HepG2 (cell line): Measurements from ENCODE around the gene TTC23. TPM values are rescaled to one million over a fixed set of nuclear protein-coding genes. Genes with fewer than 3 reads are reported as not detected.

ENCODE experiments used
- ATAC-seq: fragments of 200-7000 bp; cut with Tn5 transposase; 3 replicates; pipeline ENCODE4 v1.9.1; 2020; ENCODE audit warnings: mild to moderate bottlenecking, moderate library complexity
- BruUV-seq: library from RNA; stranded (reverse); fragments of 400-500 nt; replicated peaks from 2 replicates; lab custom pipeline; 2021; lab: Mats Ljungman, UMichigan
- CTCF ChIA-PET: fragments of 300-600 bp; formaldehyde crosslinking; extraction: SDS; loops from one replicate; lab custom pipeline; 2021; ENCODE audit warnings: low total read pairs, inconsistent platforms, low intra/inter-chr PET ratio; lab: Yijun Ruan, JAX
- POLR2A ChIA-PET: fragments of 350-600 bp; sonication (Branson Sonifier 250); formaldehyde crosslinking; loops from one replicate; lab custom pipeline; 2020; ENCODE audit warnings: antibody characterized with exemption, inconsistent platforms; lab: Yijun Ruan, JAX
- DNase-seq: peaks from one replicate; pipeline ENCODE4 v3.0.0-alpha.2; 2015; ENCODE audit warnings: low spot score
- FAIRE-seq: peaks from 3 replicates; lab custom pipeline; 2011; peaks lifted over from hg19 to GRCh38; lab: Jason Lieb, UNC
- H2AFZ ChIP-seq: one replicate; pipeline ENCODE4 v1.6.1; 2011; ENCODE audit warnings: low read length, inconsistent platforms
- H3K27ac ChIP-seq: fragments of 300-600 bp; 3 replicates; pipeline ENCODE4 v1.8.0; 2011; ENCODE audit warnings: mixed run types, mild to moderate bottlenecking, mixed read lengths, low read length, inconsistent platforms; ENCODE audit not compliant: insufficient read depth; ENCODE audit errors: extremely low read length
- H3K27me3 ChIP-seq, 2 experiments: fragments of 200-600 bp in 1 of 2; 2 replicates in 1 of 2; 3 replicates in 1 of 2; pipeline versions ENCODE4 v1.6.0 to v1.8.0; 2011; ENCODE audit warnings: low read length in 2 of 2, mild to moderate bottlenecking in 2 of 2, moderate library complexity in 2 of 2, inconsistent platforms in 1 of 2; ENCODE audit not compliant: insufficient read depth in 2 of 2, control insufficient read depth in 1 of 2
- H3K36me3 ChIP-seq, 2 experiments: fragments of 200-600 bp in 1 of 2; replicated peaks in 1 of 2; 2 replicates in 1 of 2; 3 replicates in 1 of 2; pipeline versions ENCODE4 v1.5.1 to v1.8.0; 2011; ENCODE audit warnings: low read length in 2 of 2, inconsistent platforms in 1 of 2; ENCODE audit not compliant: insufficient read depth in 2 of 2, control insufficient read depth in 1 of 2
- H3K4me1 ChIP-seq: 2 replicates; pipeline ENCODE4 v1.5.1; 2012; ENCODE audit warnings: low read length, inconsistent platforms; ENCODE audit not compliant: insufficient read depth
- H3K4me2 ChIP-seq: 2 replicates; pipeline ENCODE4 v1.6.0; 2011; ENCODE audit warnings: low read depth, low read length, inconsistent platforms
- H3K4me3 ChIP-seq, 3 experiments: fragments of 200-600 bp in 1 of 3; sonication (generic), shearing (Covaris generic) in 1 of 3; replicated peaks in 1 of 3; 2 replicates each; pipeline ENCODE4 v1.5.1; 2011 to 2016; ENCODE audit warnings: low read length in 3 of 3, inconsistent platforms in 2 of 3, low read depth in 2 of 3, mild to moderate bottlenecking in 2 of 3, control low read depth in 1 of 3, mixed read lengths in 1 of 3; ENCODE audit not compliant: insufficient read depth in 1 of 3
- H3K79me2 ChIP-seq: one replicate; pipeline ENCODE4 v1.6.1; 2011; ENCODE audit warnings: low read length, inconsistent platforms; ENCODE audit not compliant: insufficient read depth
- H3K9ac ChIP-seq: 2 replicates; pipeline ENCODE4 v1.6.0; 2011; ENCODE audit warnings: mild to moderate bottlenecking, low read depth, low read length, inconsistent platforms; ENCODE audit not compliant: insufficient read depth
- H3K9me3 ChIP-seq: 2 replicates; pipeline ENCODE4 v1.5.1; 2012; ENCODE audit warnings: mild to moderate bottlenecking, low read length
- H4K20me1 ChIP-seq: 2 replicates; pipeline ENCODE4 v1.6.0; 2011; ENCODE audit warnings: inconsistent platforms, mild to moderate bottlenecking, low read length, moderate library complexity; ENCODE audit not compliant: insufficient read depth
- KDM2A ChIP-seq: sonication (generic); formaldehyde crosslinking; IDR thresholded peaks from 2 replicates; pipeline ENCODE4 v1.4.0; 2020; ENCODE audit warnings: low read depth, missing genetic modification reagents, borderline replicate concordance
- KLF16 ChIP-seq, 2 experiments: sonication (generic) in 1 of 2; formaldehyde crosslinking in 1 of 2; IDR thresholded peaks; 2 replicates each; pipeline versions ENCODE4 v1.6.1 to v1.8.0; 2016 to 2023; ENCODE audit warnings: missing genetic modification reagents in 2 of 2, missing compliant biosample characterization in 1 of 2
- NAIF1 ChIP-seq: sonication (generic); formaldehyde crosslinking; IDR thresholded peaks from 2 replicates; pipeline ENCODE4 v1.5.0; 2020; ENCODE audit warnings: mild to moderate bottlenecking, missing genetic modification reagents, borderline replicate concordance
- PHF20 ChIP-seq: sonication (generic); formaldehyde crosslinking; IDR thresholded peaks from 2 replicates; pipeline ENCODE4 v1.5.0; 2020; ENCODE audit warnings: mild to moderate bottlenecking, missing genetic modification reagents
- POLR2AphosphoS5 ChIP-seq: IDR thresholded peaks from 2 replicates; pipeline ENCODE4 v1.6.1; 2012; ENCODE audit warnings: low read depth, low read length
- SYNCRIP ChIP-seq: fragments of 200-400 bp; formaldehyde crosslinking; IDR thresholded peaks from 2 replicates; pipeline ENCODE4 v1.6.1; 2018; ENCODE audit warnings: mild to moderate bottlenecking, low read depth, low read length; ENCODE audit not compliant: insufficient read depth
- XBP1 ChIP-seq: sonication (generic); formaldehyde crosslinking; IDR thresholded peaks from 2 replicates; pipeline ENCODE4 v1.5.0; 2020; ENCODE audit warnings: missing genetic modification reagents
- YY1 ChIP-seq: IDR thresholded peaks from 2 replicates; pipeline ENCODE4 v1.6.1; 2011; ENCODE audit warnings: low read length, low read depth, moderate library complexity, mild to moderate bottlenecking; ENCODE audit not compliant: insufficient read depth, insufficient replicate concordance
- ZNF224 ChIP-seq: sonication (generic); formaldehyde crosslinking; IDR thresholded peaks from 2 replicates; pipeline ENCODE4 v1.5.0; 2020; ENCODE audit warnings: mild to moderate bottlenecking, missing genetic modification reagents
- ZNF350 ChIP-seq: sonication (generic); formaldehyde crosslinking; IDR thresholded peaks from 2 replicates; pipeline ENCODE4 v1.4.0; 2020; ENCODE audit warnings: mild to moderate bottlenecking, low read depth, missing genetic modification reagents, borderline replicate concordance
- ZNF562 ChIP-seq: sonication (generic); formaldehyde crosslinking; IDR thresholded peaks from 2 replicates; pipeline ENCODE4 v1.8.0; 2022; ENCODE audit warnings: missing genetic modification reagents, borderline replicate concordance
- WGBS: methylation state at CpG from one replicate; pipeline ENCODE4 v1.1.6; 2017; ENCODE audit warnings: low lambda C conversion rate; 5-methylcytosine and 5-hydroxymethylcytosine counted together
- in situ Hi-C: cut with HindIII; loops from 2 replicates; pipeline ENCODE4 v1.10.0; 2017; ENCODE audit warnings: low pct_unique_long_range_greater_than_20kb; ENCODE audit not compliant: extremely low pct_ligation_motif_present
- intact Hi-C: fragments of 100-400 bp; cut with micrococcal nuclease; formaldehyde crosslinking; loops from one replicate; pipeline ENCODE4 v1.10.0; 2022; ENCODE audit not compliant: unreplicated experiment
- polyA plus RNA-seq, 8 experiments: library from polyadenylated mRNA; depleted of rRNA in 3 of 8; stranded (reverse) in 7 of 8; unstranded in 1 of 8; fragments of >200 nt; fragmentation: Illumina TruSeq in 4 of 8; extraction: Trizol in 4 of 8; gene quantifications; 2 replicates each; pipeline versions ENCODE4 v1.2.1 to v1.2.3, GENCODE V29; 2011 to 2016; ENCODE audit warnings: low read depth in 4 of 8, missing spikeins in 1 of 8, mixed read lengths in 1 of 8; ENCODE audit not compliant: insufficient read depth in 1 of 8
- total RNA-seq, 5 experiments: library from RNA; depleted of rRNA; stranded (reverse); fragments of >200 nt; fragmentation: Illumina TruSeq; extraction: Trizol; gene quantifications; 2 replicates each; pipeline ENCODE4 v1.2.3, GENCODE V29; 2016; ENCODE audit warnings: low read depth in 1 of 5
- TF ChIP-seq, protein P1 (sequence below): sonication (generic); formaldehyde crosslinking; IDR thresholded peaks from 2 replicates; pipeline ENCODE4 v1.5.0; 2020; ENCODE audit warnings: mild to moderate bottlenecking, missing genetic modification reagents, borderline replicate concordance
- TF ChIP-seq, protein P2 (sequence below): sonication (generic); formaldehyde crosslinking; conservative IDR thresholded peaks from 2 replicates; pipeline ENCODE4 v1.4.0; 2020; ENCODE audit warnings: missing genetic modification reagents
- TF ChIP-seq, protein P3 (sequence below): fragments of 450-650 bp; IDR thresholded peaks from 2 replicates; pipeline ENCODE4 v1.6.1; 2017; ENCODE audit warnings: mild to moderate bottlenecking

The TTC23 gene
- total and polyA plus RNA-seq, 2 of the 13 experiments (the other 11 are each of a cell fraction or from before 2014, with no cell fraction given): 1.6 to 11.7 TPM

DNA sequence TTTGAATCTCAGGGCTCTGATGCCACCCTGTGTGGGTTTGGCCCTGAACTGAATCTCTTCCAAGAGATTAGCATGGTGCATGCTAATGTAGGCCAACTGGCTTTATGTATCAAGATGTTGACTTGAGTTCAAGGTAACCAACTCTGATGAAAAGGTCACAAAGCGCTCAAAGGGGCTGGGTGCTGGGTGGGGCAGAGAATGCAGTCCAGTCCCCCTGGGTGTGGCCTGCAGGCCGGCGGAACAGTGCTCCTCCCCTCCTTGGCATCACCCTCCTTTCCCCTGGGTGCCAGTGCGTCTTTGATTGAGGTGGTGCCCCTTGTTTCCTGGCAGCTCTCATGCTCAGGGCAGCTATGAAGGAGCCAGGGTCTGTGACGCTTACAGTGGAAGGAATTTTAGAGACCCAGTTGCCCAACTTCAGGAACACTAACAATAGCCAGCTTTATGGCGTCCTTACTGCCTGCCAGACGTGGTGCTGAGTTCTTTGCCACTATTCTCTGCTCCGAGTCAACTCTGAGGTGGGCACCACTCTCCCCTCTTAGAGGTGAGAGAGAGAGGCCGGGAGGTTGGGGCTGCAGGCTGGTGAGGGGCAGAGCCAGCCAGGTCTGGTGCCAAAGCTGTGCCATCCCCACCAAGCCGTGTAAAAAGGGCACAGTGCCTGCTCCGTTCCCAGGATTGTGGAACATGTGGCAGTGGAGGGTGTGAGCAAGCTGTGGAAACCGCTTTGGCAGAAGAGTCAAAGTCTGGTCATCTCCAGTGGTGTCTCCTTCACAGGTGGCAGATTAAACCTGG, 134.7 kb downstream of the TTC23 start:
- Histone ChIP-seq H3K27me3 (no peaks in the 10 kb centered on the region), H3K9ac (no peak overlapping the region), H3K36me3 (no peaks in the 10 kb centered on the region; a peak in 1 of 5 replicates), H2AFZ (no peak overlapping the region), H3K79me2 (no peaks in the 10 kb centered on the region), H3K27ac (peak overlapping the region; percentile 49), H3K4me1 (peaks cover 22% of the 10 kb centered on the region), H3K4me2 (no peak overlapping the region), H4K20me1 (no peaks in the 10 kb centered on the region), H3K9me3 (no peaks in the 10 kb centered on the region), H3K4me3 (no peak overlapping the region)
- WGBS: 81% methylated on average over 8 of the region's 12 CpGs
- no TSS peak for BruUV-seq
- ATAC-seq (no peak), FAIRE-seq (no peak), DNase-seq (no peak)
- in situ Hi-C loops (no loop called here), intact Hi-C loops (no loop called here)
- POLR2A ChIA-PET: interaction anchor here (1.8 kb wide), 1 partner anchor 9 kb away, joined by 5 read pairs; the partner anchor contains the start of gene SYNM
- CTCF ChIA-PET: no interaction called here
- TF ChIP-seq, protein P1, sequence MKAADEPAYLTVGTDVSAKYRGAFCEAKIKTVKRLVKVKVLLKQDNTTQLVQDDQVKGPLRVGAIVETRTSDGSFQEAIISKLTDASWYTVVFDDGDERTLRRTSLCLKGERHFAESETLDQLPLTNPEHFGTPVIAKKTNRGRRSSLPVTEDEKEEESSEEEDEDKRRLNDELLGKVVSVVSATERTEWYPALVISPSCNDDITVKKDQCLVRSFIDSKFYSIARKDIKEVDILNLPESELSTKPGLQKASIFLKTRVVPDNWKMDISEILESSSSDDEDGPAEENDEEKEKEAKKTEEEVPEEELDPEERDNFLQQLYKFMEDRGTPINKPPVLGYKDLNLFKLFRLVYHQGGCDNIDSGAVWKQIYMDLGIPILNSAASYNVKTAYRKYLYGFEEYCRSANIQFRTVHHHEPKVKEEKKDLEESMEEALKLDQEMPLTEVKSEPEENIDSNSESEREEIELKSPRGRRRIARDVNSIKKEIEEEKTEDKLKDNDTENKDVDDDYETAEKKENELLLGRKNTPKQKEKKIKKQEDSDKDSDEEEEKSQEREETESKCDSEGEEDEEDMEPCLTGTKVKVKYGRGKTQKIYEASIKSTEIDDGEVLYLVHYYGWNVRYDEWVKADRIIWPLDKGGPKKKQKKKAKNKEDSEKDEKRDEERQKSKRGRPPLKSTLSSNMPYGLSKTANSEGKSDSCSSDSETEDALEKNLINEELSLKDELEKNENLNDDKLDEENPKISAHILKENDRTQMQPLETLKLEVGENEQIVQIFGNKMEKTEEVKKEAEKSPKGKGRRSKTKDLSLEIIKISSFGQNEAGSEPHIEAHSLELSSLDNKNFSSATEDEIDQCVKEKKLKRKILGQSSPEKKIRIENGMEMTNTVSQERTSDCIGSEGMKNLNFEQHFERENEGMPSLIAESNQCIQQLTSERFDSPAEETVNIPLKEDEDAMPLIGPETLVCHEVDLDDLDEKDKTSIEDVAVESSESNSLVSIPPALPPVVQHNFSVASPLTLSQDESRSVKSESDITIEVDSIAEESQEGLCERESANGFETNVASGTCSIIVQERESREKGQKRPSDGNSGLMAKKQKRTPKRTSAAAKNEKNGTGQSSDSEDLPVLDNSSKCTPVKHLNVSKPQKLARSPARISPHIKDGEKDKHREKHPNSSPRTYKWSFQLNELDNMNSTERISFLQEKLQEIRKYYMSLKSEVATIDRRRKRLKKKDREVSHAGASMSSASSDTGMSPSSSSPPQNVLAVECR (CRISPR knock-in tag): no peak
- no peak for TF ChIP-seq ZNF350 (CRISPR knock-in tag)
- TF ChIP-seq ZNF562: no peak
- no peak for TF ChIP-seq POLR2AphosphoS5
- TF ChIP-seq KLF16 (CRISPR knock-in tag; IDR thresholded peaks at IDR 0.05): no peak
- TF ChIP-seq SYNCRIP: no peak
- TF ChIP-seq KDM2A (CRISPR knock-in tag): no peak
- no peak for TF ChIP-seq ZNF224
- TF ChIP-seq NAIF1 (CRISPR knock-in tag): no peak
- no peak for TF ChIP-seq YY1
- TF ChIP-seq, protein P2, sequence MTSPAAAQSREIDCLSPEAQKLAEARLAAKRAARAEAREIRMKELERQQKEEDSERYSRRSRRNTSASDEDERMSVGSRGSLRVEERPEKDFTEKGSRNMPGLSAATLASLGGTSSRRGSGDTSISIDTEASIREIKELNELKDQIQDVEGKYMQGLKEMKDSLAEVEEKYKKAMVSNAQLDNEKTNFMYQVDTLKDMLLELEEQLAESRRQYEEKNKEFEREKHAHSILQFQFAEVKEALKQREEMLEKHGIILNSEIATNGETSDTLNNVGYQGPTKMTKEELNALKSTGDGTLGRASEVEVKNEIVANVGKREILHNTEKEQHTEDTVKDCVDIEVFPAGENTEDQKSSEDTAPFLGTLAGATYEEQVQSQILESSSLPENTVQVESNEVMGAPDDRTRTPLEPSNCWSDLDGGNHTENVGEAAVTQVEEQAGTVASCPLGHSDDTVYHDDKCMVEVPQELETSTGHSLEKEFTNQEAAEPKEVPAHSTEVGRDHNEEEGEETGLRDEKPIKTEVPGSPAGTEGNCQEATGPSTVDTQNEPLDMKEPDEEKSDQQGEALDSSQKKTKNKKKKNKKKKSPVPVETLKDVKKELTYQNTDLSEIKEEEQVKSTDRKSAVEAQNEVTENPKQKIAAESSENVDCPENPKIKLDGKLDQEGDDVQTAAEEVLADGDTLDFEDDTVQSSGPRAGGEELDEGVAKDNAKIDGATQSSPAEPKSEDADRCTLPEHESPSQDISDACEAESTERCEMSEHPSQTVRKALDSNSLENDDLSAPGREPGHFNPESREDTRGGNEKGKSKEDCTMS (CRISPR knock-in tag): no peak
- no peak for TF ChIP-seq XBP1 (CRISPR knock-in tag)
- no peak for TF ChIP-seq PHF20 (CRISPR knock-in tag)
- TF ChIP-seq, protein P3, sequence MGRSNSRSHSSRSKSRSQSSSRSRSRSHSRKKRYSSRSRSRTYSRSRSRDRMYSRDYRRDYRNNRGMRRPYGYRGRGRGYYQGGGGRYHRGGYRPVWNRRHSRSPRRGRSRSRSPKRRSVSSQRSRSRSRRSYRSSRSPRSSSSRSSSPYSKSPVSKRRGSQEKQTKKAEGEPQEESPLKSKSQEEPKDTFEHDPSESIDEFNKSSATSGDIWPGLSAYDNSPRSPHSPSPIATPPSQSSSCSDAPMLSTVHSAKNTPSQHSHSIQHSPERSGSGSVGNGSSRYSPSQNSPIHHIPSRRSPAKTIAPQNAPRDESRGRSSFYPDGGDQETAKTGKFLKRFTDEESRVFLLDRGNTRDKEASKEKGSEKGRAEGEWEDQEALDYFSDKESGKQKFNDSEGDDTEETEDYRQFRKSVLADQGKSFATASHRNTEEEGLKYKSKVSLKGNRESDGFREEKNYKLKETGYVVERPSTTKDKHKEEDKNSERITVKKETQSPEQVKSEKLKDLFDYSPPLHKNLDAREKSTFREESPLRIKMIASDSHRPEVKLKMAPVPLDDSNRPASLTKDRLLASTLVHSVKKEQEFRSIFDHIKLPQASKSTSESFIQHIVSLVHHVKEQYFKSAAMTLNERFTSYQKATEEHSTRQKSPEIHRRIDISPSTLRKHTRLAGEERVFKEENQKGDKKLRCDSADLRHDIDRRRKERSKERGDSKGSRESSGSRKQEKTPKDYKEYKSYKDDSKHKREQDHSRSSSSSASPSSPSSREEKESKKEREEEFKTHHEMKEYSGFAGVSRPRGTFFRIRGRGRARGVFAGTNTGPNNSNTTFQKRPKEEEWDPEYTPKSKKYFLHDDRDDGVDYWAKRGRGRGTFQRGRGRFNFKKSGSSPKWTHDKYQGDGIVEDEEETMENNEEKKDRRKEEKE: no peak
